ENCODE results near the gene TLL1. TPM values are rescaled to one million over a fixed set of nuclear protein-coding genes. Genes with fewer than 3 reads are reported as not detected.

TLL1 gene
- total and polyA plus RNA-seq, 8 donors, result 1.4 to 7.7 (median 3.9) TPM

GRCh38 chr4:166146806-166147540, 273.9 kb downstream of the TLL1 start:
- ATAC-seq (no peak), DNase-seq (no peak)
- no peak overlapping the region for H3K4me3 ChIP-seq
- no peaks in the 10 kb centered on the region for H3K36me3 ChIP-seq
- no peaks in the 10 kb centered on the region for H3K4me1 ChIP-seq
- no peaks in the 10 kb centered on the region for H3K9me3 ChIP-seq
- intact Hi-C loops (cut with DNase I), result no loop called here
- H3K27me3 ChIP-seq, result no peaks in the 10 kb centered on the region
- H3K27ac ChIP-seq, result no peak overlapping the region
- no peak for TF ChIP-seq CTCF (IDR thresholded peaks at IDR 0.05)

Measured in left lung (tissue), 10 donors.